ENCODE data around the gene PLPP2.
A peak's percentile ranks its signal among the peaks of the same experiment; 100 is the strongest.

PLPP2 gene

DNA sequence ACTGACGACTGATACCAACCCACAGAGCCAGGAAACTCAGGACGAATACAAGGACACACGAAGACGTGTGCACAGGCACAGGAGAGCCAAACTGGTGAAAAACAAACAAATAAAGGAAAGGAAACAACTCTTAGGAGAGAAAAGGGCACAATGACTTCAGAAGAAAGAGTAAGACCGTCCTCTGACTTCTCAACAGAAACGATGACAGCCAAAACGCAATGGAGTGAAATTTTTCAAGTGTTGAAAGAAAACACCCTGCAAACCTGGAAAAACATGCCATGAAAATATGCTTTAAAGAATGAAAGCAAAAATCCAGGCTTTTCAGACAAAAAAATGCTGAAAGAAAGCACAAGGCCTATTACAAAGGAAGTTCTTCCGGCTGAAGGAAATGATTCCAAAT lies 24.6 kb upstream of the PLPP2 start:
- DNase-seq (ENCODE audit: low read depth, low spot score) = no peak

DNA sequence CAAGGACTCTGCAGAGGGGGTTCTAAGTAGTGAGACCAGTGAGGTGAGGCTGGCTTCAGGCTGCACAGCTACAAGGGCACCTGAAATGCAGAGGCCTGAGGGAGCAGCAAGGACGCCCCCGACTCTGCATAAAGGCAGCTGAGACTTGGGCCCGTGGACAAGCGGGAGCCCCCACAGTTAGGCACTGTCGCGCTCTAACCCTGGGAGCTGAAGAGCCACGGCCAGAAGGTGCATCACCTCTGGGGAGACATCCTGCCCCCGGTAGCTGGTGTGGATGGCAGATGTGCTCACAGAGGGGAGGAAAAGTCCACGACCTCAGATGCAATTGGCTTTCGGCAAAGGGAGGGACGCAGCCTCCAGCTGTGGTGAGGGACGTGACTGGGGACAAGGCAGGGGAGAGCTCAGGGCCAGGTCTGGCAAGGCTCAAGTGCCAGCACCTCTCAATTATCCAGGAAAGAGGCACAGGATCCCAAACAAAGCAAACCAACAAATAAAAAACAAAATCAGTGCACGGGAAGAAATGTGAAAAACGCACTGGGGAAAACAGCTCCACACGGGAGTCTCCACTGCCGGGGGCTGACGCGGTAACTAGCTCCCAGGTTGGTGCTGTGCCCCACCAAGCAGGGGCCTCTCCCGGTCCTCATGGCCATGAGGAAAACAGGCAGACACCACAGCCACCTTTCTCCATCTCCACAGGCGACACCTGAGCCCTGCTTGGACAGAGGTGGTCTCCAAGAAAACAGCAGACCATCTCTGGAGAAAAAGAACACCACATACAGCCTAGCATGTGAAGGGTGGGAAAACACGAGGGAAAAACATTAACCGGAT lies 23.0 kb upstream of the PLPP2 start:
- DNase-seq (ENCODE audit: low read depth, low spot score) = no peak

DNA sequence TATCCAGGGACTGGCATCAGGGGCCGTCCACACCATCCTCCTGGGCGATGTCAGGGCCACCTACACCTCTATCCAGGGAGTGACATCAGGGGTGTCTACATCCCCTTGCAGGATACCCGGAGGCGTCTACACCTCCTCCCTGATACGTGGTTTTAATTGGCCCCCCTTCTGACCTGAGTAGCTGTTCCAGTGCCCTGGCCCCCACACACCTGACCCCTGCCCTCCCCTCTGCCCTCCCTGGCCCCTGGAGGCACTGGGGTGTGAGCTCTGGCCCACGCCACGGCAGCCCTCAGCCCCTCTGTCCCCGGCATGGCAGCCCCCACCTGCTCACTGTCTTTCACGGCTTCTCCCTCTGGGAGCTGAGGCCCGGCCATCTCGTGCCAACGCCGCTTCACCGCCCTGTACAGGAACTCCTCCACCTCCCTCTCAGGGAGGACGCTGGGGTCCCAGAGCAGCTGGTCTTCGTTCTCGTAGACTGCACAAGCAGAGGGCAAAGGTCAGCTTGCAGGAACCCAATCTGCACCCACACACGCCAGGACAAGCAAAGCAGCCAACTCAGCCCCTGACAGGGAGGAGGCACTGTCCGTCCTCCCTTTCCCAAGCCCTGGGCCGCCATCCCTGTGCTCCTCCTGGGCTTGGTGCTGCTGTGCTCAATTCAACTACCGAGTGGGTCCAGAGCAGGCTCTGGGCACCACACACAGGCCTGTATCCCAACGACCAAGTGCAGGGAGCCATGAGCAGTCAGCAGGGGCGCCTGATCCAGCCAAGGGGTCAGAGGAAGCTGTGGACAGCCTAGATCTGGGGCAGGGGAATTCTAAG lies 22.2 kb upstream of the PLPP2 start:
- DNase-seq (ENCODE audit: low read depth, low spot score) = no peak

DNA sequence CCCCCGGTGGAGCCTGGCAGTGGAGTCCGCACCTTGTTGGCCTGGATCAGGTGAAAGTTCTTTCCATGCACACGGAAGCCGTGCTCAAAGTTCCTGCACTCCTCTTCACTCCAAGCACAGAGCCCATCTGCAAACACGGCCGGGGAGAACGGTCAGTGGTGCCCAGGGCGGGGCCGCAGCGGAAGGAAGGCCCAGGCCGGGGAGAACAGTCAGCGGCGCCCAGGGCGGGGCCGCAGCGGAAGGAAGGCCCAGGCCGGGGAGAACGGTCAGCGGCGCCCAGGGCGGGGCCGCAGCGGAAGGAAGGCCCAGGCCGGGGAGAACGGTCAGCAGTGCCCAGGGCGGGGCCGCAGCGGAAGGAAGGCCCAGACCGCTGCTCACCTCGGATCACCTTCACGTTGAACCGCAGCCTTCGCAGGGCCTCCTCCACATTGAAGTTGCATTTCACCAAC lies 20.6 kb upstream of the PLPP2 start:
- DNase-seq (ENCODE audit: low read depth, low spot score) = no peak

DNA sequence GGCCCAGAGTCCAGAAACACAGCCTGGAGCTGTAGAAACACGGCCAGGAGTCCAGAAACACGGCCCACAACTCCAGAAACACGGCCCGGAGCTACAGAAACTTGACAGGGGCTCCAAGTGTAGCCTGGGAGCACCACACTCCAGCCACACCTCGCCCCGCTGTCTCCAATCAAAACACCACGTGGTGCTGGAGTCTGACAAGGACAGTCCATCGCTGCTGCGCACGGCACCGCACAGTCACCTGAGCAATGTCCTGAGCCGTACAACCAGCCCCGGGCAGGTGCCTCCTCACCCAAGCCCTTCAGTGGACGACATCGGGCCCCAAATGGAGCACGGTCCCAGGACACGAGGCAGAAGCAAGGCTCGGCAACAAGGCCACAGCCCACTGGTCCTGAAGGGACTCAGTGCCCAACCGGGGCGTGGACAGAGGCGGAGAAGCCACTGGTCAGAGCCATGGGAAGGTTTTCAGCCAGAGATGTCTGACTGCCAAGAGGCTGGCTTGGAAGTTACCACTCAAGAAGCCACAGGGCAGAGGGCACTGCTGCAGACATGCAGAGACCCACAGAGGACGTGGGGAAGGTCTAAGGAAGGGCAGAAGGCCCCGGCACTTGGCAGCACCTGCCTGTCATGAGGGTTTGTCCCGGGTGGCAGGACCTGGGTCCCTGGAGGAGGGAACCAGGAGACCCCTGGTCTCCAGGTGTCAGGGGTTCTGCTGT lies 19.7 kb upstream of the PLPP2 start:
- no peak for DNase-seq (ENCODE audit: low read depth, low spot score)

DNA sequence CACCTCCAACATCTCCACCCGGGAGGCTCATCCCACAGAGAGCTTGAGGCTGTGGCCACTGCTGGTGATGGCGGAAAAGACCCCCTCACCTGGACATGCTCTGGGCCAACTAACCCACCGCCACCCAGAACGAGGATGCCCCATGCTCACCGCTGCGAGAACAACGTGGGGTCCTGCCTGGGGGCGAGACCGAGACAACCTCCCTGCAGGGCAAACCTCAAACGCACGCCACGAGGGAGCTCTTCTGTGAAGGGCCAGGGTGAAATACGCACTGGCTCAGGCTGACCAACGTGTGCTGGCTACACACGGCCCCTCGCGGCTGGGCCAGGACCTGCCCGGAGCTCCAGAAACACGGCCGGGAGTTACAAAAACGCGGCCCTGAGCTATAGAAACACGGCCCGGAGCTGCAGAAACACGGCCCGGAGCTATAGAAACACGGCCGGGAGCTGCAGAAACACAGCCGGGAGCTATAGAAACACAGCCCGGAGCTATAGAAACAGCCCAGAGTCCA lies 19.0 kb upstream of the PLPP2 start:
- peak; percentile 83 for DNase-seq (ENCODE audit: low read depth, low spot score)

GRCh38 chr19:309206-309565 lies 18.0 kb upstream of the PLPP2 start:
- no peak for DNase-seq (ENCODE audit: low read depth, low spot score)

GRCh38 chr19:308471-309205 lies 17.4 kb upstream of the PLPP2 start:
- no peak for DNase-seq (ENCODE audit: low read depth, low spot score)

- DNase-seq (ENCODE audit: low read depth, low spot score) = no peak
Measured at GRCh38 chr19:307793-308420, 16.7 kb upstream of the PLPP2 start.

DNA sequence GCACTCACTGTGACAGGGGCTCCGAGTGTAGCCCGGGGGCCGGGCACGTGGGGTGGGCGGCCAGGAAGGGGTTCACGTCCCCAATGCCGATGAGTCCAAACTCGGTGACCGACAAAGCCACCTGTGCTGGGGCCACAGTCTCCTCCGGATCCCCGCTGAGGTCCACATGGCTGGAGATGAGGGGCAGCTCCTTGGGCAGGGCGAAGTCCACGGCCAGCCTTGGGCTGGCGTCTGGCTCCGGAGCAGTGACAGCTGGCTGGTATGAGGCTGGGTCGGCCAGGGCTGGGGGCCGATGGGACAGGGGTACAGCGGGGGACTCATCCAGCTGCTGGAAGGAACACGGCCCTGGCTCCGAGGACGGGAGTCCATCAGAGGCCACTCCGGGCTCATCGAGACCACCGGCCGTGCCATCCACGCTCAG lies 15.9 kb upstream of the PLPP2 start:
- no peak for DNase-seq (ENCODE audit: low read depth, low spot score)

- DNase-seq (ENCODE audit: low read depth, low spot score) = no peak
Measured at GRCh38 chr19:306151-306900, 15.1 kb upstream of the PLPP2 start.

DNA sequence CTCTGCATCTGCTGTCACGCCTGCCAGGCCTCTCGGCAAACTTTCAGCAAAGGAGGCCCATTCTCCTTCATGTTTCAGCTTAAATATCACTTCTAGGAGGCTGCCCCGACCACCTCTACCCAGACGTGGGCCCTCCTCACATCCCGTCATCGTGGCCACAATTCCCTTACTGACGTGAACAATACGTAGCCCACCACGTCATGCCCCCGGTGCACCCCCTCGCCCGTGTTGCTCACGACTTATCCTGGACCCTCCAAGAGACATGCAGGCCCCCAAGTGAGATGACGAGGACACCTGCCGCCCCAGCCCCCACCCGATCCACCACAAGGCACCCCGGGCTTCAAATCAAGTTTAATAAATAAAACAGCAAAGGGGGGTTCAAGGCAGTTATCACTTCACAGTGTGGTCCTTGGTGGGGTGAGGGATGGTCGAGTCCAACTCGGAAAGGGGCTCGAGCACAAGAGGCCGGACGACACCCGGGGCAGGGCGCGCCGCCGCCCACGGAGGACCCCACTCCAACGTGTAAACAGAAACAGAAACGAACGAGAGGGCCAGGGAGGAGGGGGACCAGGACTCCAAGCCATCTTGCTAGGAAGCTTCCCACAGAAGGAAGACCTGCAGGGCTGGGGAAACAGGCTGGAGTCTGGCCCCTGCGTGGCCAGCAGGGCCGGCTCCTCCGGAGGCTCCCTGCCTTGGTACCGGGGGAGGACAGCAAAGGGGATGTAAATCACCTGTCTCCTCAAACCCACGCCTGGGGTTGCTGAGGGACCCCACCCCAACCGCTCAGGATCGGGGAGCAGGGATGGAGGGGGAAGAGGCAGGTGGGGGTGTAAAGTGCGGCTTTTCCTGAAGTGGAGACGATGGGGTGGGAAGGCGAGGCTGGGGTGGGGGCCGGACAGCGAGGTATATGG lies 14.3 kb upstream of the PLPP2 start:
- no peak for DNase-seq (ENCODE audit: low read depth, low spot score)

- DNase-seq (ENCODE audit: low read depth, low spot score) = no peak
Measured at GRCh38 chr19:296476-297225, 5.4 kb upstream of the PLPP2 start.

- DNase-seq (ENCODE audit: low read depth, low spot score) = no peak
Measured at GRCh38 chr19:295687-296370, 4.6 kb upstream of the PLPP2 start.

- peak; percentile 72 for DNase-seq (ENCODE audit: low read depth, low spot score)
Measured at GRCh38 chr19:294946-295686, 3.9 kb upstream of the PLPP2 start.

DNA sequence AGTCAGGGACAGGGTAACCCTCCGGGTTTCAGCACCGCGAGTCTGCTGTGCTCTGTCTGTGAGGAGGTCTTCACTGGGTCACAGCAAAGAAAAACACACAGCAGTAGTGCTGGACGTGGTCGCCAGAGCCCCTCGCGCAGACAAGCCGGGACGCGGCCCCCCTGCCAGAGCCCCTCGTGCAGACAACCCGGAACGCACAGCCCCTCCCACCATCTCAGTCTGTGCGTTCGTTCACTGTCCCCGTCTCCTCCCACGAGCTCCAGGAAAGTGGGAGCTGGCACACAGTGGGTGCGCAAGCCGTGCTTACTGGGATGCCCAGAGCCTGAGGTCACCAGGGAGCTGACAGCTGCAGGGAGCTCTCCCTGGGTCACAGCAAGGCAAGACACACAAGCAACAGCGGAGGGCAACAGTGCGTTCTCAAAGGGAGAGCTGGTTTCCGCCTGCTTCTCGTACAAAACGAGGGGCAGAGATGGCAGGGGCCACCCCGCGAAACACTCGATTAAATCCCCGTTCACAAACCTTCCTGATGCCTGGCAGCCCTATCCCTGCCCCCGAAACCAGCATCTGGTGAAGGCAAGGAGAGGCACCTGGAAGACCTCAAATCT lies 3.2 kb upstream of the PLPP2 start:
- DNase-seq (ENCODE audit: low read depth, low spot score) = peak; percentile 33
